MG63 (cell line): ENCODE data around the gene SMAD3. TPM values are rescaled to one million over a fixed set of nuclear protein-coding genes. Genes with fewer than 3 reads are reported as not detected.
A peak's percentile ranks its signal among the peaks of the same experiment; 100 is the strongest.

Experiments
- DNase-seq: peaks from one replicate; pipeline ENCODE4 v3.0.0-alpha.2; 2020
- H3K27me3 ChIP-seq: fragments of 250-450 bp; sonication (Bioruptor Pico); 2 replicates; pipeline ENCODE4 v1.5.1; 2020; ENCODE audit warnings: mild to moderate bottlenecking, moderate library complexity
- H3K36me3 ChIP-seq: fragments of 250-450 bp; sonication (Bioruptor Pico); 2 replicates; pipeline ENCODE4 v1.5.1; 2020; ENCODE audit warnings: mild to moderate bottlenecking, moderate library complexity
- H3K4me3 ChIP-seq: fragments of 250-450 bp; sonication (Bioruptor Pico); 2 replicates; pipeline ENCODE4 v1.5.1; 2020; ENCODE audit warnings: mild to moderate bottlenecking, moderate library complexity
- H3K9me3 ChIP-seq: fragments of 250-450 bp; sonication (Bioruptor Pico); 2 replicates; pipeline ENCODE4 v1.5.1; 2020; ENCODE audit warnings: mild to moderate bottlenecking, moderate library complexity
- total RNA-seq: library from RNA; depleted of rRNA; stranded (reverse); fragments of >200 nt; shearing (Covaris generic); gene quantifications from 2 replicates; pipeline ENCODE4 v1.2.3, GENCODE V29; 2014; ENCODE audit warnings: low replicate concordance

The SMAD3 gene
- total RNA-seq, 1 experiment from 2014 or later: 38.2 TPM

DNA sequence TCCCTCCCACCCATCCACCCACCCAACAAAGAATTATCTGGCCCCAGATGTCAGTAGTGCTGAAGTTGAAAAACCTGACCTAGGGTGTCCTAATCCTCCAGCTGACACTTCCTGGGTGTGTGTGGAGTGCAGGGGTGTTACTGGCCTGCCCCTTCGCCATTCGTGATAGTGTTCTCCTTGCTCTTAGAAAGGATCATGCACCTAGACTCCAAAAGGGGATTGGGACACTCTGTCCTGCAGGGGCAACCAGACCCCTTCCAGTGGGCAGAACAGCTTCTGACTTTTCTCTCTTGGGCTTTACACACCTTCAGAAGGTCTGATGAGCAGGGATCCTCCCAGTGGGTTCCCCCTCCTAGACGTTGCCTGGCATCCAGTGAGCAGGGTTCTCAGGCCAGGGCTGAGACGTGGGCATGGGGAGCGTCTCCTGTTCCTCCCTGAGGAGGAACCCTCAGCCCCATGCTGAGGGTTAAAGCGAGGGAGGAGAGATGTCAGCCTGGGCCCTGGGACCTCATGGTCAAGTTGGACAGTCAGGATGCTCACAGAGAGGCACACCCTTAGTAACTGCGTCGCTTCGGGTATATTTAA lies 114.1 kb downstream of the SMAD3 start:
- Histone ChIP-seq H3K36me3 (peaks cover 86% of the 10 kb centered on the region), H3K4me3 (no peak overlapping the region), H3K9me3 (no peaks in the 10 kb centered on the region), H3K27me3 (no peaks in the 10 kb centered on the region)
- no peak for DNase-seq

DNA sequence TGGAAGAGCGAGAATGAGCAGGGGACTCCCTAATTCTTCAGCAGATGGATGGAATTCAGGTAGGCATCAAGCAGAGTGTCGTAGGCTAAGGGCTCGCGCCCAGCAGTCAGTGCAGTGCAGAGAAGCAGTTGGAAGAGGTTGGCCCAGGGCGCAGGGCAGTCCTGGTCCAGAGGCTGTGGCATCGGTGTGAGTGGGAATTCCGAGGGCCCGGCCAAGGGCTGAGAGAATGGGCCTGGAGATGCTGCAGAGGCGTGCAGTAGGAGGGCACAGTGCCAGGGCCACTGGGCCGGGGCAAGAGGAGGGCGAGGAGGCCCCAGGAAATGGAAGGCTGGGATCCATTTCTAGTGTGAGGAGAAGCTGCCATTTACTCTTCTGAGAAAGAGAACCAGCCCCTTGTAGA lies 114.6 kb downstream of the SMAD3 start:
- H3K27me3 ChIP-seq: no peaks in the 10 kb centered on the region
- peaks cover 86% of the 10 kb centered on the region for H3K36me3 ChIP-seq
- H3K4me3 ChIP-seq: no peak overlapping the region
- no peaks in the 10 kb centered on the region for H3K9me3 ChIP-seq
- DNase-seq: no peak

- DNase-seq: no peak
- Histone ChIP-seq H3K27me3 (no peaks in the 10 kb centered on the region), H3K9me3 (no peaks in the 10 kb centered on the region), H3K4me3 (no peak overlapping the region), H3K36me3 (peaks cover 86% of the 10 kb centered on the region)
Observed at GRCh38 chr15:67180514-67181191, 115.3 kb downstream of the SMAD3 start.

- Histone ChIP-seq H3K9me3 (no peaks in the 10 kb centered on the region), H3K36me3 (peaks cover 87% of the 10 kb centered on the region), H3K27me3 (no peaks in the 10 kb centered on the region), H3K4me3 (no peak overlapping the region)
- DNase-seq: no peak
Observed at GRCh38 chr15:67181221-67181639, 115.8 kb downstream of the SMAD3 start.

- H3K36me3 ChIP-seq: peaks cover 94% of the 10 kb centered on the region
- DNase-seq: peak; percentile 49
- H3K9me3 ChIP-seq: no peaks in the 10 kb centered on the region
- H3K4me3 ChIP-seq: no peak overlapping the region
- H3K27me3 ChIP-seq: no peaks in the 10 kb centered on the region
Observed at GRCh38 chr15:67183443-67184169, 118.2 kb downstream of the SMAD3 start.

GRCh38 chr15:67184208-67184925 lies 119.0 kb downstream of the SMAD3 start:
- DNase-seq: no peak
- Histone ChIP-seq H3K36me3 (peaks cover 94% of the 10 kb centered on the region), H3K9me3 (no peaks in the 10 kb centered on the region), H3K4me3 (no peak overlapping the region), H3K27me3 (no peaks in the 10 kb centered on the region)

- Histone ChIP-seq H3K4me3 (no peak overlapping the region), H3K9me3 (no peaks in the 10 kb centered on the region), H3K36me3 (peaks cover 94% of the 10 kb centered on the region), H3K27me3 (no peaks in the 10 kb centered on the region)
- DNase-seq: no peak
Observed at GRCh38 chr15:67185051-67185450, 119.6 kb downstream of the SMAD3 start.

DNA sequence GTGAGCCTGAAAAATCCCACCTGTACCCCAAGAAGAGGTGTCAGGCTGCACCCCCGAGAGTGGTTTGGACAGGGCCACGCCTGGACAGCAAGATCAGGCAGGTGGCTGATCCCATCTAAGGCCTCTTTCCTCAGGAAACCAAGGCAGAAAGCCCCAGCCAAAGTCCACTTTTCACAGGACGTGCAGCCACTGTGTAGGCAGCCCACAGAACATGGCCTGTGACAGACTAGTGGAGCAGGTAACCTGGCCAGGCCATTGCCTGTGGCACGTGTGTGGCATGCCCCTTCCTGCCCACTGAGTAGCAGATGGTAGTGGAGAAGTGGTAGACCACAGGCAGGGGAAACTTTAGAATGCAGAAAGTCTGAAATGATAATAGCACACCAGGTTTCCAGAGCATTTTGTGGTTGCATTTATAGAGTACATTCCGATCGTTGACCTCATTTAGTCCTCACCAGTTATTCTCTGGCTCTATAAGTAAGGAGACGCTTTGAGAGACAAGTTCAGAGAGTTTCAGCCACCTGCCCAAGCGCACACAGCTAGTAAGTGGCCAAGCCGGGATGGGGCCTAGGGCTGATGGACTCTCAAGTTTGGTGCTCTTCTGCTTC lies 120.3 kb downstream of the SMAD3 start:
- H3K4me3 ChIP-seq: no peak overlapping the region
- no peak for DNase-seq
- peaks cover 94% of the 10 kb centered on the region for H3K36me3 ChIP-seq
- no peaks in the 10 kb centered on the region for H3K9me3 ChIP-seq
- H3K27me3 ChIP-seq: no peaks in the 10 kb centered on the region

DNA sequence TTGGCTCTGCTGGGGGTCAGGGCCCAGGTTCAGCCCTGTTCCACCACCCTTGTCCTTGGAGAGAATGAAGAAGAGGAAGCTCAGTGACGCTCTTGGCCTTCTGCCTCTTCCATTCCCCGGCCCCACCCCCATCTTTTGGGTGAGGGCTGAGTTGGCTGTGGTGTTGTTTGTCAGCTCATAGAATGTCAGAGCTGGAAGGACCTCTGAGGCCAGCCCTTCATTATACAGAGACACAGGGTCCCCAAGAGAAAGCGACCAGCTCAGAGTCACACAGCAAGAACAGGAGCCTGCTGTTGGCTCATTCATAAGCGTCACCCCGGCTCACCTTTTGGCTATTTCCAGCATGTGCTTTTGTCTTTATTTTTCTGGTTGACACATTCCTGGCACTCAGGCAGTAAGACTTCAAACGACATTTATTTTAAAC lies 120.8 kb downstream of the SMAD3 start:
- no peak overlapping the region for H3K4me3 ChIP-seq

GRCh38 chr15:67186688-67187087 lies 121.3 kb downstream of the SMAD3 start:
- Histone ChIP-seq H3K27me3 (no peaks in the 10 kb centered on the region), H3K9me3 (no peaks in the 10 kb centered on the region), H3K36me3 (peaks cover 95% of the 10 kb centered on the region), H3K4me3 (no peak overlapping the region)
- no peak for DNase-seq

More for the DNA sequence above, 120.8 kb downstream of the SMAD3 start:
- Histone ChIP-seq H3K36me3 (peaks cover 93% of the 10 kb centered on the region), H3K27me3 (no peaks in the 10 kb centered on the region), H3K9me3 (no peaks in the 10 kb centered on the region)
- DNase-seq: no peak

- Histone ChIP-seq H3K9me3 (no peaks in the 10 kb centered on the region), H3K36me3 (peaks cover 95% of the 10 kb centered on the region), H3K4me3 (no peak overlapping the region), H3K27me3 (no peaks in the 10 kb centered on the region)
- DNase-seq: peak; percentile 84
Observed at GRCh38 chr15:67187351-67187854, 122.0 kb downstream of the SMAD3 start.

DNA sequence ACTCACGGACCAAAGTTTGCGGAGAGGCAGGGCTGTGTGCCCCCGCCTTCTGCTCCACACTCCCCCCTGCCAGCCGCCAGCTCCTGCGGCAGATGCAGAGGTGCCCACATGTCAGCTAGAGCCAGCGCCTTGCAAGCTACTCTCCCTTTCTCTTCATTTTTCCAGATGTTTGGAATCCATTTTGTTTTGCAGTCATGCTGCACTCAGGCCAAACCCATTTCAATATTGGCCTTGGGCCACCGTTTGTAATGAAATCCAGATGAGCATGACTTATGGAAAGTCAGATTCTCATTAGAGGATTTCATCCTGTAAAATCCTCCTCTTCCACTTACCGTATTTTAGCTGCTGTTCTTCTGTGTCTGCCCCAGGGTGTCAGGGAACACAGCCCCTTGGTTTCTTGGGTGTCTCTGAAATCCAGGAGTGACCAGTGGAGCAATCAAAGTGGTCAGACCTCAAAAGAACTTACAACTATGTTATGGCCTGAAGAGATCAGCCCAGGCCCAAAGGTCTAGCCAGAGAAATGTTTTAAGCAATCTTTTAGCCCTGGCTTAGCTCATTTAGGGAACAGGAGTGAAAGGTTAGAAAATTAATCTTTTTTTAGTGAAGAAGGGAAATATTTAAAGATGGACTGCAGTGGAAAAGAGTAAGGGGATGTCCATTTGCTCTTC lies 123.3 kb downstream of the SMAD3 start:
- Histone ChIP-seq H3K4me3 (no peak overlapping the region), H3K27me3 (no peaks in the 10 kb centered on the region), H3K9me3 (no peaks in the 10 kb centered on the region), H3K36me3 (peaks cover 97% of the 10 kb centered on the region)
- DNase-seq: no peak

DNA sequence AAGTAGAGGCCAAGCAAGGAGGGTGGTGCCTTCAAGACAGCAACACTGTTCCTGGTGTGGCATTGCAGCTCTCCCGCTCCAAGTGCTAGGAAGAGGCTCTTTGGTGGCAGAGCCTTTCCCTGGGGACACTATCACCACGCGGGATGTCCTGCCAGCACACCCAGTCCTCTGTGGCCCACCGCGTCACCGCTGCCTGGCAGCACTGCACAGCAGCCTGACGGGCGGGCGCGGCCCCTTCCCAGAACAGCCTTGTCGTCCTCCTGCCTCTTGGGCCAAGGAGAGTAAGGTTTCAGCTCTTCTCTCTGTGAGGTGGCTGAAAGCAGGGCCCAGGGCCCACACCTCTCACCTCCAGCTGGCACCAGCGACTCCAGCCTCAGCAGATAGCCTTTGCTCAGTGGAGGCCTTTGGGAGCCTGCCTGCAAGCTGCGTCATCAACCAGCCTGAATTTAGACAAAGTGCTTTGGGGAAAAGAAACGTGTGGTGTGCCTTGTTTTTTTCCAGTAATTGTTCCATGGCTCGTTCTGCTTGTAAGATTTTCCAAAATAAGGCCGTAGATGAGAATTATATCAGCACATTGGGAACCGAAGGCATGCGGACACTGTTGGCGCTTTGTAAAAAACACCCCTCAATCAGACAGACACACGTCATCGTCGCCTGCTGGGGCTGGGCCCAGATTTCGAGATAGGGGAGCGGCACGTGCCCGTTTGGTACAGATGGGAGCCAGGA lies 124.1 kb downstream of the SMAD3 start:
- H3K27me3 ChIP-seq: no peaks in the 10 kb centered on the region
- no peak for DNase-seq
- H3K36me3 ChIP-seq: peaks cover 97% of the 10 kb centered on the region
- H3K9me3 ChIP-seq: no peaks in the 10 kb centered on the region
- no peak overlapping the region for H3K4me3 ChIP-seq

DNA sequence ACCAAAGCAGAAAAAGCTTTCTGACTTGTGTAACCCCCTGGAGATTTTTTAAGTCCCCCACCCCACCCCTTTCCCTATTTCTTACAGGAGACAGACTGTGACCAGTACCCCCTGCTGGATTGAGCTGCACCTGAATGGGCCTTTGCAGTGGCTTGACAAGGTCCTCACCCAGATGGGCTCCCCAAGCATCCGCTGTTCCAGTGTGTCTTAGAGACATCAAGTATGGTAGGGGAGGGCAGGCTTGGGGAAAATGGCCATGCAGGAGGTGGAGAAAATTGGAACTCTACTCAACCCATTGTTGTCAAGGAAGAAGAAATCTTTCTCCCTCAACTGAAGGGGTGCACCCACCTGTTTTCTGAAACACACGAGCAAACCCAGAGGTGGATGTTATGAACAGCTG lies 124.9 kb downstream of the SMAD3 start:
- no peak for DNase-seq
- H3K4me3 ChIP-seq: no peak overlapping the region
- no peaks in the 10 kb centered on the region for H3K9me3 ChIP-seq
- H3K36me3 ChIP-seq: peaks cover 97% of the 10 kb centered on the region
- H3K27me3 ChIP-seq: no peaks in the 10 kb centered on the region

GRCh38 chr15:67190813-67191212 lies 125.4 kb downstream of the SMAD3 start:
- Histone ChIP-seq H3K36me3 (peaks cover 97% of the 10 kb centered on the region), H3K27me3 (no peaks in the 10 kb centered on the region), H3K4me3 (no peak overlapping the region), H3K9me3 (no peaks in the 10 kb centered on the region)
- DNase-seq: no peak
